Measurements from ENCODE around the gene KL. TPM values are rescaled to one million over a fixed set of nuclear protein-coding genes. Genes with fewer than 3 reads are reported as not detected.

Gene KL
- total RNA-seq, 1 donor from 2014 or later = 2.0 TPM

GRCh38 chr13:33004511-33004910, 11.7 kb upstream of the KL start:
- TF ChIP-seq CTCF (IDR thresholded peaks at IDR 0.05; ENCODE audit: insufficient read depth, low read length, poor library complexity, severe bottlenecking) = no peak
- no peak for DNase-seq (ENCODE audit: low read depth)
- Histone ChIP-seq H3K4me3 (ENCODE audit: low read depth, low read length) (no peak overlapping the region), H3K27me3 (ENCODE audit: control insufficient read depth, insufficient read depth, low read length) (no peaks in the 10 kb centered on the region), H3K36me3 (ENCODE audit: control insufficient read depth, insufficient read depth, low read length) (no peaks in the 10 kb centered on the region)

DNA sequence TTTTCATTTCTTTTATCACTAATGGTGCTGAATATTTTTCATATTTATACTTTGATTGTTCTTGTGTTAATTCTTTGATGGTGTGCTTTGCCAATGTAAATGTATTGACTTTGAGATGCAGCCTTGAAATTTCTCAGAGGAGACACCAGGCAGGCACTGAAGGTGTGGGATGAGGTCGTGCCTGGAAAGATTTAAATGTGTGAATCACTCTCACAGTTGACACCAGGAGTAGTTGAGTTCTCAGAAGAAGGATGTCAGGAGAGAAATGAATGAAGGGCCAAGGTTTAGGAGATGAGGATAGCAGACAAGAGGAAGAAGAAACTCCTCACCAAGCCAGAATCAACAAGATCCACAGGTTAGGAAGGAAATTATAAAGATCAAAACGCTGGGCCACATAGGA, 10.1 kb upstream of the KL start:
- no peak for DNase-seq (ENCODE audit: low read depth)
- Histone ChIP-seq H3K4me3 (ENCODE audit: low read depth, low read length) (no peak overlapping the region), H3K27me3 (ENCODE audit: control insufficient read depth, insufficient read depth, low read length) (no peaks in the 10 kb centered on the region), H3K36me3 (ENCODE audit: control insufficient read depth, insufficient read depth, low read length) (no peaks in the 10 kb centered on the region)
- no peak for TF ChIP-seq CTCF (IDR thresholded peaks at IDR 0.05; ENCODE audit: insufficient read depth, low read length, poor library complexity, severe bottlenecking)

DNA sequence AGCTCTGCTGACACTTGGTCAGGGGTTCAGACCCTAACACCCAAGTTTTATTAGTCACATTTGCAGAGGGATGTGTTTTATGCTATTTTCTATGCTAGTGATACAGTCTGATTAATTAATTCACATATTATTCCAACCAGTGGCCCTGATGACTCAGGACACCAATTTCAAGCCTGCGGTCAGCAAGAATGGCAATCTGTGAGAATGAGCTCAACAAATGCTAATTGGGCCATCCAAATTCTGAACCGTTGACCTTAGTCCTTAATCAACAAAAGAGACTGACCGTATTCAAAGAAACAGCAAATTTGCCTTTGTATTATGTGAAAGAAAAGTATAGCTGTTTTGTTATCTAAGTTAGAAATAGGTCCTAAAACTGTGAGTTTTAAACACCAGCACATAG, 9.6 kb upstream of the KL start:
- H3K36me3 ChIP-seq (ENCODE audit: control insufficient read depth, insufficient read depth, low read length) = no peaks in the 10 kb centered on the region
- DNase-seq (ENCODE audit: low read depth) = no peak
- H3K4me3 ChIP-seq (ENCODE audit: low read depth, low read length) = no peak overlapping the region
- H3K27me3 ChIP-seq (ENCODE audit: control insufficient read depth, insufficient read depth, low read length) = no peaks in the 10 kb centered on the region
- no peak for TF ChIP-seq CTCF (IDR thresholded peaks at IDR 0.05; ENCODE audit: insufficient read depth, low read length, poor library complexity, severe bottlenecking)

GRCh38 chr13:33007237-33007636, 9.0 kb upstream of the KL start:
- no peaks in the 10 kb centered on the region for H3K36me3 ChIP-seq (ENCODE audit: control insufficient read depth, insufficient read depth, low read length)
- TF ChIP-seq CTCF (IDR thresholded peaks at IDR 0.05; ENCODE audit: insufficient read depth, low read length, poor library complexity, severe bottlenecking) = no peak
- no peak overlapping the region for H3K4me3 ChIP-seq (ENCODE audit: low read depth, low read length)
- DNase-seq (ENCODE audit: low read depth) = no peak
- H3K27me3 ChIP-seq (ENCODE audit: control insufficient read depth, insufficient read depth, low read length) = no peaks in the 10 kb centered on the region

GRCh38 chr13:33007950-33008349, 8.3 kb upstream of the KL start:
- Histone ChIP-seq H3K27me3 (ENCODE audit: control insufficient read depth, insufficient read depth, low read length) (no peaks in the 10 kb centered on the region), H3K4me3 (ENCODE audit: low read depth, low read length) (no peak overlapping the region), H3K36me3 (ENCODE audit: control insufficient read depth, insufficient read depth, low read length) (no peaks in the 10 kb centered on the region)
- no peak for TF ChIP-seq CTCF (IDR thresholded peaks at IDR 0.05; ENCODE audit: insufficient read depth, low read length, poor library complexity, severe bottlenecking)
- no peak for DNase-seq (ENCODE audit: low read depth)

DNA sequence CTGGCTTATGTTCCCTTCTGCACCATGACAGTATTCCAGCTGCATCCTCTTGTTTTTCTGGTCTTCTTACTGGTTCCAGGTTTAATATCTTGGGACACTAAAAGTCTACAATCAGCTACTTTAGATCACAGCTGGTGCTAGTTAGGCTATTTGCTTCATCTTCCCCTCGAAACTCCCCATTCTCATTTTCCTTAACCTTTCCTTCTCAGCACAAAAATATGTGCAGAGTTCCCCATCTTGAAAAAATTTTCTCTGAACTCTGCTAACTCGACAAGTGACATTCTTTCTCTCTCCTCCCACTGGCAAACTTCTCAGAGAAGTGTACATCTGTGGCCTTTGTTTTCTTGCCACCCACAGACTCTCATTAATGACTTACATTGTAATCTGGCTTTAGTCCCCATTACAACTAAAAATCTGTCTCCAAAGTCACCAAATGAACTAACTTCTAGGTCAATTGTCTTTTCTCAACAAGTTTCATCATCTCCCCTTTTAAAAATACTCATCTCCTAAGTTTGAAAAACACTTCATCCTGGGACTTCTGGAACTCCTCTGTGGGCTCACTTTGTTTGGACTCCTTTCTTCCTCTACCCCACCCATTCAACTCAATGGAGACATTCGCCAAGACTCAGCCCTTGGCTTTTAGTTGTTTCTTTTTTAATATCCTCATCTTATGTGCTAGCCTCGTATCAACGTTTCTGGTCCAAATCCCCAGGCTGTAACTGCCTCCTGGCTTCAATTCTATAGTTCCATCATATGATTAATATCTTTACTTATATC, 7.1 kb upstream of the KL start:
- TF ChIP-seq CTCF (IDR thresholded peaks at IDR 0.05; ENCODE audit: insufficient read depth, low read length, poor library complexity, severe bottlenecking) = no peak
- Histone ChIP-seq H3K36me3 (ENCODE audit: control insufficient read depth, insufficient read depth, low read length) (no peaks in the 10 kb centered on the region), H3K27me3 (ENCODE audit: control insufficient read depth, insufficient read depth, low read length) (no peaks in the 10 kb centered on the region), H3K4me3 (ENCODE audit: low read depth, low read length) (no peak overlapping the region)
- no peak for DNase-seq (ENCODE audit: low read depth)

Data from kidney epithelial cell (primary cell).